Measurements from ENCODE around the gene DENND11. TPM values are rescaled to one million over a fixed set of nuclear protein-coding genes. Genes with fewer than 3 reads are reported as not detected.

The DENND11 gene, protein sequence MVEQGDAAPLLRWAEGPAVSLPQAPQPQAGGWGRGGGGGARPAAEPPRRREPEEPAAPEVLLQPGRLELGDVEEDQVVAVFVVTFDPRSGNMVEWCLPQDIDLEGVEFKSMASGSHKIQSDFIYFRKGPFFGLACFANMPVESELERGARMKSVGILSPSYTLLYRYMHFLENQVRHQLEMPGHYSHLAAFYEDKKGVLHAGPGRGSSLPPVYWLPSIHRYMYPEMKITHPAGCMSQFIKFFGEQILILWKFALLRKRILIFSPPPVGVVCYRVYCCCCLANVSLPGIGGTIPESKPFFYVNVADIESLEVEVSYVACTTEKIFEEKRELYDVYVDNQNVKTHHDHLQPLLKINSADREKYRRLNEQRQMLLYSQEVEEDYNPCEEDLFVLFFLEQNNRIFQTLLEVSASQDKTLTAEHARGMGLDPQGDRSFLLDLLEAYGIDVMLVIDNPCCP
- total RNA-seq: 3.9 and 6.8 TPM in 2 replicates

DNA sequence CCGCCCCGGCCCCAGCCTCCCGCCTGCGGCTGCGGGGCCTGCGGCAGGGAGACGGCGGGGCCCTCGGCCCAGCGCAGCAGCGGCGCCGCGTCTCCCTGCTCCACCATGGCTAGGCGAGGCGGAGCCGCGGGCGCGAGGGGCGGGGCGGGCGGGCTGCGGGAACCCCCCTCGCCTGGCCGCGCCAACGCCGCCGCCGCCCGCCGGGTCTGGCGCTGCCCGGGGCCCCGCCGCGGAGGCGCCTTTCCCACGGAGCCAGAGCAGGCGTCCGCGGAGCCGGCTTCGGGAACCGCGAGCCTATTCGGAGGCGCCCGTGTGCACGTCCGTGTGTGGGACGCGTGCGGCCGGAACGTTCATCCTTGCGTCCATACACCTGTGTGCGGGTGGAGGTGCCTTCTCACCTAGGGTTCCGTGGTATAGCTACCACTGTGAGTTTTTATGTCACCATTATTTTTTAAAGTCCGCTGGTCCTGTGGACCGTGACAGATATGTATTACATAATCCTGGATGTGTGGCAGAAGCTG lies at the start of gene DENND11:
Gene DENND11, minus strand, starts transcription at position 120 of the 521 bp plus-strand sequence. Its CDS starts 13 bp downstream, at position 107.

DNA sequence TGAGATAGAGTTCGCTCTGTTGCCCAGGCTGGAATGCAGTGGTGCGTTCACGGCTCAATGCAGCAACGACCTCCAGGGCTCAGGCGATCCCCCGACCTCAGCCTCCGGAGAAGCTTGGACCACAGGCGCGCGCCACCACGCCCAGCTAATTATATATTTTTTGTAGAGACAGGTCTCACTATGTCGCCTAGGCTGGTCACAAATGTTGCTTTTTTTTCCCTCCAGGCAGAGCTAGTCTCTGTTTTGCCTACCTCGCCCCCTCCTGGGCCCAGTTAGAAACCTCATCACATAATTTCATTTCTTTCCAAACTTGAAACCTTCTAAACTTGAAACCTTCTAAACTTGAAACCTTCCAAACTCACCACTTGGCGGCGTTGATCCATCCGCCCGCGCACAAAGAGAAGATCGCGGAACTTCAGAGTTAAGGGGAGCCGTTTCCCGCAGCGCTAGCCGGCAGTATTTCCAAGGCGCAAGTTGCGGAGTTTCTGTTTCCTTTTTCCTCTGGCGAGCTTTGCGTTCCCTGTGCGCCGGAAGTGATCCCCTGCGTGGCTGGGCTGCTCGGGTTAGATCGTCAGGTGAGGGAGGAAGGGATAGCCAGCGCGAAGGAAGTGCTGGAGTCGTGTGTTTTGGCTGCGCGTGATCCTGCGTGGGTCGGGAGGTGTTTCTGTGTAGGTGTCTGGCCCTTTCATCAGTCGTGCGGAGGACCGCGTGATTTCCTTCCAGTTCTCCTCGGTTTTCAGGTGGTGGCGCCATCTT lies 36.0 kb upstream of the DENND11 start, which contains the start of gene SSBP1:
Gene SSBP1, plus strand, starts transcription at position 523 of the 756 bp plus-strand sequence. CDS start 809 bp downstream, outside the sequence.

DNA sequence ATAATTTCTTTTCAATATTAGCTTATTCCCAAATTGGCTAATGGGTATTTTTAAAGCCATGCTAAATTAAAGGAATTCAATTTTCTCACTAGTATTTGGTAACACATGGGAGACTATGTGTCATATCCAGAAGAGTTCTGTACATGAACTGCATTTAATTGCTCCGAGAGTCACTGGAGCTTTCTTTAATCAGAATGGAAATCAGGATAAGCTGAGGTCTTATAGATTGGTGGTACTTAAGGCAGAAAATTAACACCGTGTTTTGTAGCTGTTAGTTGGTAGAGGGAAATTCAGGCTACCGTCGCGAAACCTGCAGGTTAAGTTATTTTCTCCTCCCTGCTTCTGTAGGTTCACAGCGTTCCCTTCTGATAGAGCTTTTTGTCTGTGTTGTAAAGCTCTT lies 6.4 kb upstream of the DENND11 start, which contains the start of gene WEE2:
Gene WEE2, plus strand, starts transcription at position 3 of the 400 bp plus-strand sequence. CDS start 406 bp downstream, outside the sequence.

Other genes starting within 250 kb of the DENND11 start
- gene AGK, start 150.8 kb downstream of the DENND11 start, total RNA-seq: 20.3 and 25.7 TPM in 2 replicates
- not detected in 2 replicates for gene WEE2, start 6.2 kb upstream of the DENND11 start, total RNA-seq
- 170 and 221 TPM in 2 replicates for gene SSBP1, start 36.2 kb upstream of the DENND11 start, total RNA-seq
- gene TAS2R3, start 61.9 kb upstream of the DENND11 start, total RNA-seq: 1.1 TPM in 1 of 2 replicates, not detected in the other
- under 0.01 and 0.88 TPM in 2 replicates for gene TAS2R4, start 74.5 kb upstream of the DENND11 start, total RNA-seq
- 0.39 and 0.48 TPM in 2 replicates for gene TAS2R5, start 88.1 kb upstream of the DENND11 start, total RNA-seq
- not detected in 2 replicates for gene PRSS37, start 139.3 kb upstream of the DENND11 start, total RNA-seq
- not detected in 2 replicates for gene OR9A4, start 214.2 kb upstream of the DENND11 start, total RNA-seq
- gene CLEC5A, start 244.8 kb upstream of the DENND11 start, total RNA-seq: not detected in 2 replicates

All from epithelial cell of alveolus of lung (primary cell).